ENCODE data around the gene TPCN2.

Gene TPCN2

GRCh38 chr11:69003866-69004367, 44.8 kb upstream of the TPCN2 start:
- H3K36me3 ChIP-seq (ENCODE audit: control insufficient read depth, insufficient read depth, low read length), result no peaks in the 10 kb centered on the region
- peaks cover 11% of the 10 kb centered on the region for H3K4me1 ChIP-seq (ENCODE audit: control insufficient read depth, insufficient read depth, low read length)
- H3K27me3 ChIP-seq (ENCODE audit: control insufficient read depth, insufficient read depth, low read length), result no peaks in the 10 kb centered on the region
- H3K9me3 ChIP-seq (ENCODE audit: control insufficient read depth, insufficient read depth, low read length), result no peaks in the 10 kb centered on the region
- H3K4me3 ChIP-seq (ENCODE audit: low read depth, low read length), result no peak overlapping the region
- H3K27ac ChIP-seq (ENCODE audit: low read depth, low read length), result no peak overlapping the region
- no peak overlapping the region for H3K9ac ChIP-seq (ENCODE audit: low read depth, low read length)

DNA sequence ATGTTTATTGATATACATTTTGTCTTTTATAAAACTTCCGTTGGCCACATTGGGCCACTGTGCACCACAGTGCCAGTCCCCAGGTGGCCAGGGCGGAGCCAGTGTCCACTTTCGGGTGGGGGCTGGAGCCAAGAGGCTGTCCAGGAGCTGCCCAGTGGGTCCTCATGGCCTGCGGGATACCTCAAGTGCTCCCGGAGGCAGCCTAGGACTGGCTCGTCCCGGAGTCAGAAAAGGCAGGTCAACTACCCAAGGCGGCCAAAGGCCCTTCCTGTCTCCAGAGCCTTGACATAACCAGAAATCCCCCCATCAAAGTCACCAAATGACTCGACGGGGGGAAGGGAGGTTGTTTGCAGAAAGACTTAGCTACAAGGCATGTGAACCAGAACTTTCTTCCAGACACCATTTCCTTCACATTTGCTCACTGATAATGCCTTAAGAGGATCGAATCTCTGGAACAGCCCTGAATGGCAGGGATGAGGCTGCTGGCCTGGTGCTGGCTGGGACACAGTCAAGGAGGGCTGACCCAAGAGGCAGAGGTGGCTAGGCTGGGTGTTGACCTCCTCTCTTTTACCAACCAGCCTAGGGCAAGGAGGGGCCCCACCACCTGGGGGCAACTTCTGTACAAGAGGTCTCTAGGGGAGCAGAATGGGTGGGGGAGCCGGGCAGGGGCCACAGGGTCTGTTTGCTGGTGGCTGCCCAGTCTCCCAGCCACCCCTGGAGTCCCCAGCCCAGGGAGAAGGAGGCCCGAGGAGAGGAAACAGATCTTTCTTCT, 44.1 kb upstream of the TPCN2 start:
- no peaks in the 10 kb centered on the region for H3K36me3 ChIP-seq (ENCODE audit: control insufficient read depth, insufficient read depth, low read length)
- H3K9me3 ChIP-seq (ENCODE audit: control insufficient read depth, insufficient read depth, low read length), result no peaks in the 10 kb centered on the region
- no peaks in the 10 kb centered on the region for H3K27me3 ChIP-seq (ENCODE audit: control insufficient read depth, insufficient read depth, low read length)
- no peak overlapping the region for H3K27ac ChIP-seq (ENCODE audit: low read depth, low read length)
- H3K9ac ChIP-seq (ENCODE audit: low read depth, low read length), result no peak overlapping the region
- peaks cover 13% of the 10 kb centered on the region for H3K4me1 ChIP-seq (ENCODE audit: control insufficient read depth, insufficient read depth, low read length)
- no peak overlapping the region for H3K4me3 ChIP-seq (ENCODE audit: low read depth, low read length)

GRCh38 chr11:69005183-69005630, 43.5 kb upstream of the TPCN2 start:
- H3K9me3 ChIP-seq (ENCODE audit: control insufficient read depth, insufficient read depth, low read length), result no peaks in the 10 kb centered on the region
- no peak overlapping the region for H3K9ac ChIP-seq (ENCODE audit: low read depth, low read length)
- no peaks in the 10 kb centered on the region for H3K36me3 ChIP-seq (ENCODE audit: control insufficient read depth, insufficient read depth, low read length)
- H3K27ac ChIP-seq (ENCODE audit: low read depth, low read length), result no peak overlapping the region
- H3K27me3 ChIP-seq (ENCODE audit: control insufficient read depth, insufficient read depth, low read length), result no peaks in the 10 kb centered on the region
- peaks cover 15% of the 10 kb centered on the region for H3K4me1 ChIP-seq (ENCODE audit: control insufficient read depth, insufficient read depth, low read length)
- no peak overlapping the region for H3K4me3 ChIP-seq (ENCODE audit: low read depth, low read length)

- Histone ChIP-seq H3K27ac (ENCODE audit: low read depth, low read length) (no peak overlapping the region), H3K36me3 (ENCODE audit: control insufficient read depth, insufficient read depth, low read length) (no peaks in the 10 kb centered on the region), H3K9me3 (ENCODE audit: control insufficient read depth, insufficient read depth, low read length) (no peaks in the 10 kb centered on the region), H3K4me3 (ENCODE audit: low read depth, low read length) (no peak overlapping the region), H3K27me3 (ENCODE audit: control insufficient read depth, insufficient read depth, low read length) (no peaks in the 10 kb centered on the region), H3K9ac (ENCODE audit: low read depth, low read length) (no peak overlapping the region), H3K4me1 (ENCODE audit: control insufficient read depth, insufficient read depth, low read length) (peaks cover 21% of the 10 kb centered on the region)
Measured at GRCh38 chr11:69005631-69006368, 42.9 kb upstream of the TPCN2 start.

GRCh38 chr11:69006816-69007215, 41.9 kb upstream of the TPCN2 start:
- Histone ChIP-seq H3K27ac (ENCODE audit: low read depth, low read length) (no peak overlapping the region), H3K4me3 (ENCODE audit: low read depth, low read length) (no peak overlapping the region), H3K27me3 (ENCODE audit: control insufficient read depth, insufficient read depth, low read length) (peaks cover 6% of the 10 kb centered on the region; the same call in 1 of the 2 replicates), H3K4me1 (ENCODE audit: control insufficient read depth, insufficient read depth, low read length) (peaks cover 28% of the 10 kb centered on the region), H3K9ac (ENCODE audit: low read depth, low read length) (no peak overlapping the region), H3K9me3 (ENCODE audit: control insufficient read depth, insufficient read depth, low read length) (no peaks in the 10 kb centered on the region), H3K36me3 (ENCODE audit: control insufficient read depth, insufficient read depth, low read length) (no peaks in the 10 kb centered on the region)

DNA sequence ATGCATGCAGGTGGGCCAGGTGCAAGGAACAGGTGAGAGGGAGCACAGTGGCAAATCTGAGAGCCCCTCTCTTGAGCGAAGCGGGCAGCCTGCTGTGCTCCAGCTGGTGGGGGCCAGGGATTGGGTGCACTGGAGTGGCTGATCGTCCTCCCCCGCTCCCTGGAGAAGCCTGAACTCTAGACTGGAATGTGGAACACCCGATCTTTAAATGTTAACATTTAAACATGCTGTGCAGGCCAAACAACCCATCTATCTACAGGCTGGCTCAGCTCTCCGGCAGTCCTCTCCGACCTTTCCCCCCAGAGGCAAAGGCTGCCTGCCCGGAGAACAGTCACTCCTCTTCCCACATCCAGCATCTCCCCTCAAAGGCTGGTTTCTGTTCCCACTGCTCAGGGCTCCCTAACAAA, 40.8 kb upstream of the TPCN2 start:
- H3K9me3 ChIP-seq (ENCODE audit: control insufficient read depth, insufficient read depth, low read length), result no peaks in the 10 kb centered on the region
- no peak overlapping the region for H3K9ac ChIP-seq (ENCODE audit: low read depth, low read length)
- H3K36me3 ChIP-seq (ENCODE audit: control insufficient read depth, insufficient read depth, low read length), result no peaks in the 10 kb centered on the region
- H3K27ac ChIP-seq (ENCODE audit: low read depth, low read length), result peak overlapping the region; percentile 30
- peaks cover 39% of the 10 kb centered on the region for H3K4me1 ChIP-seq (ENCODE audit: control insufficient read depth, insufficient read depth, low read length)
- no peak overlapping the region for H3K4me3 ChIP-seq (ENCODE audit: low read depth, low read length)
- H3K27me3 ChIP-seq (ENCODE audit: control insufficient read depth, insufficient read depth, low read length), result peaks cover 10% of the 10 kb centered on the region; the same call in 1 of the 2 replicates

DNA sequence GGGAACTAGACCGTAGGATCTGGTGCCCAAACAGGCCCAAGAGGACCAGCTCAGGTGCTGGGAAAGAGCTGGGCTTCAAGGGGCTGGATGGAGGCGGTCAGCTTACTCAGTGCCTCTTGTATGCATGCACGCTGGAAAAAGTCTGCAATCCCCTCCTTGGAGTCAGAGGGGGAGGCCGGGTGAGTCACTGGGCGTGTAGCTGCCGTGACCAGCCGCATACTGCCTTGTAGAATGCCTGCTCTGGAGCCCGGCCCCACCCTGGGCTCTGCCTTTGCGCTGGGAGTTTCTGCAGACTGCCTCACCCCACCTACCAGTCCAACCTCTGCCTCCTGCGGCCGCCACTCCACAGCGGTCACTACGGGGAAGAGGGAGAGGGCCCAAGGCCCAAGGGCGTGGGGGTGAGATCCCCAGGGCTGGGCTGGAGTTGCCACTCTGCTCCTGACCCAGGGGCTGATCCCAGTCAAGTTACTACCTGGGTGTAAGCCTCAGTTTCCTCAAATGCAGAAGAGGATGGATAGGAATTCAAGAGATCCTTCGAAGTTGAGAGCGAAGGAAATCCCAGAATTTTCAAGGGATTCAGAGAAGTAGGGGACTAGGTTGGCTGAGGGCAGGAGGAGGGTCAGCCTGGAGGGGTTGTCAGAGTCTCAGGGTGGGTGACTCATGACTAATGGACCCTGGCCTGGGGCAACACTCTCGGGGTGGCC, 39.8 kb upstream of the TPCN2 start:
- peak overlapping the region; percentile 30 for H3K27ac ChIP-seq (ENCODE audit: low read depth, low read length)
- no peaks in the 10 kb centered on the region for H3K36me3 ChIP-seq (ENCODE audit: control insufficient read depth, insufficient read depth, low read length)
- no peaks in the 10 kb centered on the region for H3K9me3 ChIP-seq (ENCODE audit: control insufficient read depth, insufficient read depth, low read length)
- H3K9ac ChIP-seq (ENCODE audit: low read depth, low read length), result no peak overlapping the region
- peaks cover 39% of the 10 kb centered on the region for H3K4me1 ChIP-seq (ENCODE audit: control insufficient read depth, insufficient read depth, low read length)
- H3K27me3 ChIP-seq (ENCODE audit: control insufficient read depth, insufficient read depth, low read length), result peaks cover 10% of the 10 kb centered on the region; the same call in 1 of the 2 replicates
- no peak overlapping the region for H3K4me3 ChIP-seq (ENCODE audit: low read depth, low read length)

DNA sequence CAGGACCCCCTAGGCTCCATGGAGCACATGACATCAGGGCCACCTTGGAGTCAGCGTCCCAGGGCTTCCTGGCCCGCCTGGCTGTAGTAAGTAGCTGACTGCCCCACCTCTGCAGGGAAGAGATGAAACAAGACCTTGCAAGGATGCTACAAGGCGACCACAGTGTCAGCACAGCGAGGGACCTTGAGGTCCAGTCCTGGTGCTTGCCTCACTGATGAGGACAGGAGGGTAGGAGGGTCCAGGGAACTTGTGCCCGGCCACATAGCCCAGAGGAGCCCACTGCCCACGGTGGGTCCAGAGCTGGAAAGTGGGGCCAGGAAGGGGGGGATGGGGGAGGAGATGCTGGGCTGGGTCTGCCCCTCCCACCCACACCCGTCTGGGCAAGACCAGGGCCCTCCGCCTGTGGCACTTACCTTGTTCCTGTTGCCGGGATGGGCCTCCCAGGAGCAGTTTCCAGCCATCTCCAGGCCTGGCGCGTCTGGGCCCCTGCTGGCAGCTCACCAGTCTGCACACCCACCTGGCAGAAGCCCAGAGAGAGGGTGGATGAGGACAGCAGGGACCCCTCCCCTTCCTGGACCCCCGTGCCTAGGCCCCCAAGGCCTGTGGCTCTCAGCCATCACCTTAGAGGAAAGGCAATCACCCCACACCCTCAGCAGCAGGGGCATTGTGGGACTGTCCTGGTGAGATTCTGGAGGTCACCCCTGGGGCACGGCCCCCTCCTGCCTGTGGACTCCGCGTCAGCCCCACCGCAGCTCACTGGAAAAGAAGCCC, 39.1 kb upstream of the TPCN2 start:
- no peak overlapping the region for H3K4me3 ChIP-seq (ENCODE audit: low read depth, low read length)
- no peaks in the 10 kb centered on the region for H3K9me3 ChIP-seq (ENCODE audit: control insufficient read depth, insufficient read depth, low read length)
- H3K27ac ChIP-seq (ENCODE audit: low read depth, low read length), result no peak overlapping the region
- H3K27me3 ChIP-seq (ENCODE audit: control insufficient read depth, insufficient read depth, low read length), result peaks cover 10% of the 10 kb centered on the region; the same call in 1 of the 2 replicates
- H3K9ac ChIP-seq (ENCODE audit: low read depth, low read length), result no peak overlapping the region
- peaks cover 47% of the 10 kb centered on the region for H3K4me1 ChIP-seq (ENCODE audit: control insufficient read depth, insufficient read depth, low read length)
- H3K36me3 ChIP-seq (ENCODE audit: control insufficient read depth, insufficient read depth, low read length), result no peaks in the 10 kb centered on the region

DNA sequence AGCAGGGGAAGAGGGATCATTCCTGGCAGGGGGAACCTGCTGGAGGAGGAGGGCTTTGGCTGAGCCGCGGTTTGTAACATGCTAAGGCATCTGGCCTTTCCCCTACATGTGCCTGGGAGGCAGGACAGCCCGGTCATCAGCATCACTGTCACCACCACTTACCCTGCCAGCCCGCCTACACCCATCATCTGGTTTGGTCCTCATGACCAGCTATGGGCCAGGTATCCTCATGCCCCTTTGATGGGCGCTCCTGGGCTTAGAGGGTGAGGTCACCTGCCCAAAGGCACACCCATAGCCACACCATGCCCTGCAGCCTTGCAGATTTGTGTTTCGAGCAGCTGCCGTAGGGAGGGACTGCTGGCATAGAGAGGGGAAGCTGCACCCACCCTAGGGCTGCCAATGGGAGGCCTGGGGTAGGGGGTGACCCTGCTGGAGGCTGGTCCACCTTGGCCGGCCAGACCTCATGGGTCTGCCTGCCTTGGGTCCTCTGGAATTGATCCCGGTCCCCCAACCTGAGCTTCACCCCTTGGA, 38.3 kb upstream of the TPCN2 start:
- no peaks in the 10 kb centered on the region for H3K9me3 ChIP-seq (ENCODE audit: control insufficient read depth, insufficient read depth, low read length)
- peak overlapping the region; percentile 49 for H3K4me3 ChIP-seq (ENCODE audit: low read depth, low read length)
- peaks cover 10% of the 10 kb centered on the region; the same call in 1 of the 2 replicates for H3K27me3 ChIP-seq (ENCODE audit: control insufficient read depth, insufficient read depth, low read length)
- H3K4me1 ChIP-seq (ENCODE audit: control insufficient read depth, insufficient read depth, low read length), result peaks cover 53% of the 10 kb centered on the region
- H3K9ac ChIP-seq (ENCODE audit: low read depth, low read length), result 0 out of 2 replicates have a peak overlapping the region, but pooled peaks have one; percentile 32
- H3K36me3 ChIP-seq (ENCODE audit: control insufficient read depth, insufficient read depth, low read length), result no peaks in the 10 kb centered on the region
- H3K27ac ChIP-seq (ENCODE audit: low read depth, low read length), result no peak overlapping the region
